Liver (tissue), 9 donors: Measurements from ENCODE around the gene P2RX7. TPM values are rescaled to one million over a fixed set of nuclear protein-coding genes. Genes with fewer than 3 reads are reported as not detected.

Experiments used
- DNase-seq: peaks from one replicate; pipeline ENCODE4 v3.0.0-alpha.2; 2017; ENCODE audit warnings: low spot score
- H3K27ac ChIP-seq, 2 donors: one replicate each; pipeline ENCODE4 v1.7.0; 2013; ENCODE audit warnings: inconsistent platforms in 2 of 2, low read length in 2 of 2, control low read depth in 1 of 2, low read depth in 1 of 2, mild to moderate bottlenecking in 1 of 2
- H3K27me3 ChIP-seq, 4 donors: one replicate each; pipeline versions ENCODE4 v1.6.1 to v1.7.0; 2013; ENCODE audit warnings: low read length in 3 of 4, inconsistent platforms in 1 of 4, mild to moderate bottlenecking in 1 of 4, moderate library complexity in 1 of 4; ENCODE audit not compliant: control insufficient read depth in 4 of 4, insufficient read depth in 4 of 4
- H3K36me3 ChIP-seq, 4 donors: one replicate each; pipeline versions ENCODE4 v1.6.1 to v1.7.0; 2013; ENCODE audit warnings: low read length in 3 of 4, mild to moderate bottlenecking in 3 of 4, low read depth in 1 of 4, moderate library complexity in 1 of 4; ENCODE audit not compliant: control insufficient read depth in 4 of 4, insufficient read depth in 3 of 4
- H3K4me1 ChIP-seq, 4 donors: one replicate each; pipeline versions ENCODE4 v1.6.1 to v1.7.0; 2013; ENCODE audit warnings: low read length in 3 of 4, mild to moderate bottlenecking in 3 of 4, moderate library complexity in 1 of 4; ENCODE audit not compliant: control insufficient read depth in 4 of 4, insufficient read depth in 4 of 4
- H3K4me3 ChIP-seq, 3 donors: one replicate each; pipeline versions ENCODE4 v1.6.1 to v1.7.0; 2013; ENCODE audit warnings: low read length in 3 of 3, control low read depth in 1 of 3, low read depth in 1 of 3, mild to moderate bottlenecking in 1 of 3
- H3K9ac ChIP-seq, 2 donors: one replicate each; pipeline ENCODE4 v1.7.0; 2013; ENCODE audit warnings: low read length in 2 of 2, mild to moderate bottlenecking in 2 of 2, moderate library complexity in 2 of 2, control low read depth in 1 of 2, low read depth in 1 of 2
- H3K9me3 ChIP-seq, 4 donors: one replicate each; pipeline versions ENCODE4 v1.6.1 to v1.7.0; 2013; ENCODE audit warnings: low read length in 3 of 4; ENCODE audit not compliant: control insufficient read depth in 4 of 4
- CTCF ChIP-seq: fragments of 150-350 bp; IDR thresholded peaks from 2 replicates; pipeline ENCODE4 v1.5.1; 2017; ENCODE audit warnings: improper control_type of control experiment, low read depth, low read length; ENCODE audit not compliant: missing input control
- EGR1 ChIP-seq, 2 donors: IDR thresholded peaks; 2 replicates each; pipeline ENCODE4 v1.6.1; 2016 to 2018; ENCODE audit warnings: antibody characterized with exemption in 2 of 2, low read depth in 2 of 2
- FOXA1 ChIP-seq: IDR thresholded peaks from 2 replicates; pipeline ENCODE4 v1.6.1; 2016; ENCODE audit warnings: antibody characterized with exemption
- FOXA2 ChIP-seq: IDR thresholded peaks from 2 replicates; pipeline ENCODE4 v1.6.1; 2016; ENCODE audit warnings: antibody characterized with exemption
- GABPA ChIP-seq, 2 donors: IDR thresholded peaks in 1 of 2; conservative IDR thresholded peaks in 1 of 2; 2 replicates each; pipeline ENCODE4 v1.6.1; 2016; ENCODE audit warnings: antibody characterized with exemption in 2 of 2, mild to moderate bottlenecking in 1 of 2, moderate library complexity in 1 of 2
- HNF4A ChIP-seq, 2 donors: conservative IDR thresholded peaks; 2 replicates each; pipeline ENCODE4 v1.6.1; 2016; ENCODE audit warnings: antibody characterized with exemption in 2 of 2, mild to moderate bottlenecking in 2 of 2
- HNF4G ChIP-seq: IDR thresholded peaks from 2 replicates; pipeline ENCODE4 v1.6.1; 2016; ENCODE audit warnings: antibody characterized with exemption
- JUND ChIP-seq, 2 donors: IDR thresholded peaks; 2 replicates each; pipeline ENCODE4 v1.6.1; 2016; ENCODE audit warnings: antibody characterized with exemption in 2 of 2
- NR2F2 ChIP-seq: IDR thresholded peaks from 2 replicates; pipeline ENCODE4 v1.6.1; 2016; ENCODE audit warnings: antibody characterized with exemption
- RXRA ChIP-seq, 2 donors: IDR thresholded peaks; 2 replicates each; pipeline ENCODE4 v1.6.1; 2017 to 2018; ENCODE audit warnings: antibody characterized with exemption in 2 of 2, mild to moderate bottlenecking in 1 of 2
- SP1 ChIP-seq: IDR thresholded peaks from 2 replicates; pipeline ENCODE4 v1.6.1; 2018; ENCODE audit warnings: antibody characterized with exemption, mild to moderate bottlenecking
- TAF1 ChIP-seq: conservative IDR thresholded peaks from 2 replicates; pipeline ENCODE4 v1.6.1; 2016; ENCODE audit warnings: antibody characterized with exemption, mild to moderate bottlenecking
- YY1 ChIP-seq: IDR thresholded peaks from 2 replicates; pipeline ENCODE4 v1.6.1; 2016; ENCODE audit warnings: antibody characterized with exemption, mild to moderate bottlenecking
- WGBS: extraction: QIAGEN DNeasy Blood & Tissue Kit; methylation state at CpG from one replicate; pipeline ENCODE4 v1.1.7; 2013; 5-methylcytosine and 5-hydroxymethylcytosine counted together
- polyA plus RNA-seq, 2 donors: library from polyadenylated mRNA; stranded (reverse) in 1 of 2; unstranded in 1 of 2; fragments of 200-250 nt in 1 of 2; fragments of >200 nt in 1 of 2; fragmentation: Nextera tagmentation in 1 of 2; extraction: Ambion mirVana in 1 of 2; gene quantifications; one replicate each; pipeline versions ENCODE4 v1.2.1 to v1.2.3, GENCODE V29; 2013 to 2015
- total RNA-seq, 2 donors: library from RNA; depleted of rRNA; stranded (reverse); fragments of >200 nt; gene quantifications; one replicate each; pipeline ENCODE4 v1.2.3, GENCODE V29; 2014
- TF ChIP-seq, protein P1 (sequence below): IDR thresholded peaks from 2 replicates; pipeline ENCODE4 v1.6.1; 2016; ENCODE audit warnings: antibody characterized with exemption
- TF ChIP-seq, protein P2 (sequence below): IDR thresholded peaks from 2 replicates; pipeline ENCODE4 v1.6.1; 2016; ENCODE audit warnings: antibody characterized with exemption
- TF ChIP-seq, protein P3 (sequence below): IDR thresholded peaks from 2 replicates; pipeline ENCODE4 v1.6.1; 2016; ENCODE audit warnings: antibody characterized with exemption, mild to moderate bottlenecking
- TF ChIP-seq, protein P4 (sequence below): IDR thresholded peaks from 2 replicates; pipeline ENCODE4 v1.6.1; 2016; ENCODE audit warnings: antibody characterized with exemption
- donor health status: healthy.
- donor health status: healthy.
- donor health status: healthy.
- donor health status: healthy.
- donor health status: healthy.

The P2RX7 gene
- total and polyA plus RNA-seq, 4 donors: 1.2 to 3.2 (median 2.2) TPM

- H3K36me3 ChIP-seq: peaks cover 0 to 15% (median 9%) of the 10 kb centered on the region in 4 donors
- no peak overlapping the region for H3K4me3 ChIP-seq
- H3K4me1 ChIP-seq: peaks cover 6 to 23% (median 11%) of the 10 kb centered on the region in 4 donors
- no peaks in the 10 kb centered on the region for H3K27me3 ChIP-seq
- H3K9me3 ChIP-seq: no peaks in the 10 kb centered on the region
- DNase-seq: no peak
- WGBS: 82% methylated on average over 11 of the region's 11 CpGs
- no peak overlapping the region for H3K27ac ChIP-seq
- no peak overlapping the region for H3K9ac ChIP-seq
- no peak for TF ChIP-seq JUND (IDR thresholded peaks at IDR 0.05)
- TF ChIP-seq GABPA (IDR thresholded peaks at IDR 0.05 in 1 of 2, conservative IDR thresholded peaks at IDR 0.05 in 1 of 2): no peak
- TF ChIP-seq RXRA (IDR thresholded peaks at IDR 0.05): no peak
- TF ChIP-seq TAF1: no peak
- no peak for TF ChIP-seq CTCF
- TF ChIP-seq SP1: no peak
- TF ChIP-seq EGR1 (IDR thresholded peaks at IDR 0.05; ENCODE audit: low read depth in 2 of 2): no peak
- TF ChIP-seq, protein P1, sequence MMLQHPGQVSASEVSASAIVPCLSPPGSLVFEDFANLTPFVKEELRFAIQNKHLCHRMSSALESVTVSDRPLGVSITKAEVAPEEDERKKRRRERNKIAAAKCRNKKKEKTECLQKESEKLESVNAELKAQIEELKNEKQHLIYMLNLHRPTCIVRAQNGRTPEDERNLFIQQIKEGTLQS: no peak
- TF ChIP-seq, protein P2, sequence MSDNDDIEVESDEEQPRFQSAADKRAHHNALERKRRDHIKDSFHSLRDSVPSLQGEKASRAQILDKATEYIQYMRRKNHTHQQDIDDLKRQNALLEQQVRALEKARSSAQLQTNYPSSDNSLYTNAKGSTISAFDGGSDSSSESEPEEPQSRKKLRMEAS: no peak
- TF ChIP-seq, protein P3, sequence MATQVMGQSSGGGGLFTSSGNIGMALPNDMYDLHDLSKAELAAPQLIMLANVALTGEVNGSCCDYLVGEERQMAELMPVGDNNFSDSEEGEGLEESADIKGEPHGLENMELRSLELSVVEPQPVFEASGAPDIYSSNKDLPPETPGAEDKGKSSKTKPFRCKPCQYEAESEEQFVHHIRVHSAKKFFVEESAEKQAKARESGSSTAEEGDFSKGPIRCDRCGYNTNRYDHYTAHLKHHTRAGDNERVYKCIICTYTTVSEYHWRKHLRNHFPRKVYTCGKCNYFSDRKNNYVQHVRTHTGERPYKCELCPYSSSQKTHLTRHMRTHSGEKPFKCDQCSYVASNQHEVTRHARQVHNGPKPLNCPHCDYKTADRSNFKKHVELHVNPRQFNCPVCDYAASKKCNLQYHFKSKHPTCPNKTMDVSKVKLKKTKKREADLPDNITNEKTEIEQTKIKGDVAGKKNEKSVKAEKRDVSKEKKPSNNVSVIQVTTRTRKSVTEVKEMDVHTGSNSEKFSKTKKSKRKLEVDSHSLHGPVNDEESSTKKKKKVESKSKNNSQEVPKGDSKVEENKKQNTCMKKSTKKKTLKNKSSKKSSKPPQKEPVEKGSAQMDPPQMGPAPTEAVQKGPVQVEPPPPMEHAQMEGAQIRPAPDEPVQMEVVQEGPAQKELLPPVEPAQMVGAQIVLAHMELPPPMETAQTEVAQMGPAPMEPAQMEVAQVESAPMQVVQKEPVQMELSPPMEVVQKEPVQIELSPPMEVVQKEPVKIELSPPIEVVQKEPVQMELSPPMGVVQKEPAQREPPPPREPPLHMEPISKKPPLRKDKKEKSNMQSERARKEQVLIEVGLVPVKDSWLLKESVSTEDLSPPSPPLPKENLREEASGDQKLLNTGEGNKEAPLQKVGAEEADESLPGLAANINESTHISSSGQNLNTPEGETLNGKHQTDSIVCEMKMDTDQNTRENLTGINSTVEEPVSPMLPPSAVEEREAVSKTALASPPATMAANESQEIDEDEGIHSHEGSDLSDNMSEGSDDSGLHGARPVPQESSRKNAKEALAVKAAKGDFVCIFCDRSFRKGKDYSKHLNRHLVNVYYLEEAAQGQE: no peak
- no peak for TF ChIP-seq HNF4G
- TF ChIP-seq, protein P4, sequence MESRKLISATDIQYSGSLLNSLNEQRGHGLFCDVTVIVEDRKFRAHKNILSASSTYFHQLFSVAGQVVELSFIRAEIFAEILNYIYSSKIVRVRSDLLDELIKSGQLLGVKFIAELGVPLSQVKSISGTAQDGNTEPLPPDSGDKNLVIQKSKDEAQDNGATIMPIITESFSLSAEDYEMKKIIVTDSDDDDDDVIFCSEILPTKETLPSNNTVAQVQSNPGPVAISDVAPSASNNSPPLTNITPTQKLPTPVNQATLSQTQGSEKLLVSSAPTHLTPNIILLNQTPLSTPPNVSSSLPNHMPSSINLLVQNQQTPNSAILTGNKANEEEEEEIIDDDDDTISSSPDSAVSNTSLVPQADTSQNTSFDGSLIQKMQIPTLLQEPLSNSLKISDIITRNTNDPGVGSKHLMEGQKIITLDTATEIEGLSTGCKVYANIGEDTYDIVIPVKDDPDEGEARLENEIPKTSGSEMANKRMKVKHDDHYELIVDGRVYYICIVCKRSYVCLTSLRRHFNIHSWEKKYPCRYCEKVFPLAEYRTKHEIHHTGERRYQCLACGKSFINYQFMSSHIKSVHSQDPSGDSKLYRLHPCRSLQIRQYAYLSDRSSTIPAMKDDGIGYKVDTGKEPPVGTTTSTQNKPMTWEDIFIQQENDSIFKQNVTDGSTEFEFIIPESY: no peak
- TF ChIP-seq FOXA2: no peak
- no peak for TF ChIP-seq YY1
Observed at GRCh38 chr12:121233628-121234020, 100.9 kb downstream of the P2RX7 start.

DNA sequence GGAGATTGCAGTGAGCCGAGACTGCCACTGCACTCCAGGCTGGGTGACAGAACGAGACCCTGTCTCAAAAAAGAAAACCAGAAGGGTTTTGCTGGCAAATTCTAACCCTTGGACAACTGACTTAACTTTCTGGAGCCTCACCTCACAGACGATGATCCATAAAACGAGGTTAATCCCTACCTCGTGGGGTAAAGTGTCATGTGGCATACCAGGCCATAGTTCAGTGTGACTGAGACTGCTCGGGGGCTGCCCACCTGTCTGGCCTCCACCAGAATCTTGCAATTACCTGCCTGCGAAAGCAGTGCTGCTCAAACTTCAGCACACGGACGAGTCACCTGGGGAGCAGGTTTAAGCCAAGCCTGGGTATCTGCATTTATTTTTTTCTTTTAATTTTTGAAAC, 104.1 kb downstream of the P2RX7 start:
- no peak overlapping the region for H3K9ac ChIP-seq

More for the DNA sequence above, 104.1 kb downstream of the P2RX7 start:
- WGBS: 86% methylated on average over 9 of the region's 9 CpGs
- no peak for DNase-seq
- Histone ChIP-seq H3K27me3 (no peaks in the 10 kb centered on the region), H3K4me1 (peaks cover 7 to 15% (median 10%) of the 10 kb centered on the region in 4 donors), H3K9me3 (no peaks in the 10 kb centered on the region), H3K36me3 (peaks cover 0 to 25% (median 14%) of the 10 kb centered on the region in 4 donors), H3K4me3 (no peak overlapping the region), H3K27ac (no peak overlapping the region)
- TF ChIP-seq GABPA (IDR thresholded peaks at IDR 0.05 in 1 of 2, conservative IDR thresholded peaks at IDR 0.05 in 1 of 2): no peak
- no peak for TF ChIP-seq CTCF
- TF ChIP-seq YY1: no peak
- no peak for TF ChIP-seq HNF4A (conservative IDR thresholded peaks at IDR 0.05)
- TF ChIP-seq EGR1 (IDR thresholded peaks at IDR 0.05; ENCODE audit: low read depth in 2 of 2): no peak
- TF ChIP-seq, protein P1: no peak
- TF ChIP-seq, protein P2: no peak
- no peak for TF ChIP-seq NR2F2
- TF ChIP-seq FOXA2: no peak
- no peak for TF ChIP-seq FOXA1
- TF ChIP-seq SP1: no peak
- no peak for TF ChIP-seq TAF1
- TF ChIP-seq, protein P4: no peak
- no peak for TF ChIP-seq JUND (IDR thresholded peaks at IDR 0.05)
- TF ChIP-seq HNF4G: no peak
